Ishikawa (cell line): ENCODE measurements around the gene KRTAP5-5.

ENCODE experiments used
- CEBPB ChIP-seq: IDR thresholded peaks from 2 replicates; pipeline ENCODE4 v1.6.1; 2012
- CREB1 ChIP-seq: IDR thresholded peaks from 2 replicates; pipeline ENCODE4 v1.6.1; 2012; ENCODE audit warnings: low read depth
- EGR1 ChIP-seq: IDR thresholded peaks from 2 replicates; pipeline ENCODE4 v1.6.1; 2012
- EP300 ChIP-seq: IDR thresholded peaks from 2 replicates; pipeline ENCODE4 v1.6.1; 2012; ENCODE audit warnings: borderline replicate concordance
- FOXM1 ChIP-seq: IDR thresholded peaks from 2 replicates; pipeline ENCODE4 v1.6.1; 2012; ENCODE audit warnings: low read depth, borderline replicate concordance
- MAX ChIP-seq: IDR thresholded peaks from 2 replicates; pipeline ENCODE4 v1.6.1; 2012
- NFIC ChIP-seq: IDR thresholded peaks from 2 replicates; pipeline ENCODE4 v1.6.1; 2012
- RAD21 ChIP-seq: IDR thresholded peaks from 2 replicates; pipeline ENCODE4 v1.6.1; 2012; ENCODE audit warnings: low read depth
- REST ChIP-seq: IDR thresholded peaks from 2 replicates; pipeline ENCODE4 v1.6.1; 2012; ENCODE audit warnings: low read depth, mild to moderate bottlenecking
- TAF1 ChIP-seq: IDR thresholded peaks from 2 replicates; pipeline ENCODE4 v1.6.1; 2012; ENCODE audit warnings: low read depth, mild to moderate bottlenecking
- TCF12 ChIP-seq: IDR thresholded peaks from 2 replicates; pipeline ENCODE4 v1.6.1; 2012; ENCODE audit warnings: low read depth
- TEAD4 ChIP-seq: IDR thresholded peaks from 2 replicates; pipeline ENCODE4 v1.6.1; 2012
- YY1 ChIP-seq: IDR thresholded peaks from 2 replicates; pipeline ENCODE4 v1.6.1; 2012; ENCODE audit warnings: low read depth
- ZBTB7A ChIP-seq: IDR thresholded peaks from 2 replicates; pipeline ENCODE4 v1.6.1; 2012; ENCODE audit warnings: low read depth
- TF ChIP-seq, protein P1 (sequence below): IDR thresholded peaks from 2 replicates; pipeline ENCODE4 v1.6.1; 2012

The KRTAP5-5 gene

GRCh38 chr11:1597331-1597993 is 32.1 kb upstream of the KRTAP5-5 start:
- TF ChIP-seq EP300 (no peak), CEBPB (no peak), FOXM1 (no peak), RAD21 (no peak), TCF12 (no peak), ZBTB7A (no peak), NFIC (no peak), TEAD4 (no peak), MAX (no peak), CREB1 (no peak), YY1 (no peak)
- TF ChIP-seq, protein P1, sequence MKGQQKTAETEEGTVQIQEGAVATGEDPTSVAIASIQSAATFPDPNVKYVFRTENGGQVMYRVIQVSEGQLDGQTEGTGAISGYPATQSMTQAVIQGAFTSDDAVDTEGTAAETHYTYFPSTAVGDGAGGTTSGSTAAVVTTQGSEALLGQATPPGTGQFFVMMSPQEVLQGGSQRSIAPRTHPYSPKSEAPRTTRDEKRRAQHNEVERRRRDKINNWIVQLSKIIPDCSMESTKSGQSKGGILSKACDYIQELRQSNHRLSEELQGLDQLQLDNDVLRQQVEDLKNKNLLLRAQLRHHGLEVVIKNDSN: no peak

DNA sequence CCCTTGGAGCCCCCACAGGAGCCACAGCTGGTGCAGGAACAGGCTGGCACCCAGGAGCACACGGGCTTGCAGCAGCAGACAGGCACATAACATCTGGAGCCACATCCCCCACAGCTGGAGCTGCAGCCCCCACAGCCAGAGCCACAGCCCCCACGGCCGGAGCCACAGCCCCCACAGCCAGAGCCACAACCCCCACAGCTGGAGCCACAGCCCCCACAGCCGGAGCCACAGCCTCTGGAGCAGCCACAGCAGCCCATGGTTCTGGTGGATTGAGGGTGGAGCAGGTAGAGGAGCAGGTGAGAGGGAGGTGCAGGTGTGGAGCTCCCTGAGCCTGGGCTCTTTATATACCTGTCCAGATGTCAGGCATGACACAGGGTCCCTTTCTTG is 31.6 kb upstream of the KRTAP5-5 start, which contains the start of gene KRTAP5-2:
Gene KRTAP5-2, minus strand, starts transcription at position 301 of the 387 bp plus-strand sequence. Its CDS starts 44 bp downstream, at position 257.
- no peak for TF ChIP-seq TEAD4
- no peak for TF ChIP-seq TAF1
- TF ChIP-seq ZBTB7A: no peak
- no peak for TF ChIP-seq REST
- no peak for TF ChIP-seq CREB1
- TF ChIP-seq RAD21: no peak
- no peak for TF ChIP-seq TCF12
- TF ChIP-seq, protein P1: no peak
- no peak for TF ChIP-seq EGR1
- TF ChIP-seq MAX: no peak
- no peak for TF ChIP-seq FOXM1
- no peak for TF ChIP-seq YY1
- no peak for TF ChIP-seq CEBPB
- TF ChIP-seq EP300: no peak
- TF ChIP-seq NFIC: no peak

GRCh38 chr11:1598816-1599215 is 30.8 kb upstream of the KRTAP5-5 start:
- no peak for TF ChIP-seq EGR1
- no peak for TF ChIP-seq TCF12
- no peak for TF ChIP-seq CREB1
- TF ChIP-seq, protein P1: no peak
- no peak for TF ChIP-seq TAF1
- TF ChIP-seq REST: no peak
- no peak for TF ChIP-seq EP300
- no peak for TF ChIP-seq MAX
- TF ChIP-seq CEBPB: no peak
- TF ChIP-seq NFIC: no peak
- no peak for TF ChIP-seq RAD21
- no peak for TF ChIP-seq TEAD4
- TF ChIP-seq YY1: no peak
- TF ChIP-seq ZBTB7A: no peak
- TF ChIP-seq FOXM1: no peak

- TF ChIP-seq MAX (no peak), TAF1 (no peak), EGR1 (no peak), NFIC (no peak), TEAD4 (no peak), ZBTB7A (no peak), RAD21 (no peak), CEBPB (no peak), YY1 (no peak), EP300 (no peak)
- TF ChIP-seq, protein P1: no peak
Measured at GRCh38 chr11:1600626-1601025, 28.9 kb upstream of the KRTAP5-5 start.
